ENCODE measurements around the gene ACE. TPM values are rescaled to one million over a fixed set of nuclear protein-coding genes. Genes with fewer than 3 reads are reported as not detected.

Gene ACE
- total RNA-seq, 1 donor from 2014 or later, result 1.0 TPM

DNA sequence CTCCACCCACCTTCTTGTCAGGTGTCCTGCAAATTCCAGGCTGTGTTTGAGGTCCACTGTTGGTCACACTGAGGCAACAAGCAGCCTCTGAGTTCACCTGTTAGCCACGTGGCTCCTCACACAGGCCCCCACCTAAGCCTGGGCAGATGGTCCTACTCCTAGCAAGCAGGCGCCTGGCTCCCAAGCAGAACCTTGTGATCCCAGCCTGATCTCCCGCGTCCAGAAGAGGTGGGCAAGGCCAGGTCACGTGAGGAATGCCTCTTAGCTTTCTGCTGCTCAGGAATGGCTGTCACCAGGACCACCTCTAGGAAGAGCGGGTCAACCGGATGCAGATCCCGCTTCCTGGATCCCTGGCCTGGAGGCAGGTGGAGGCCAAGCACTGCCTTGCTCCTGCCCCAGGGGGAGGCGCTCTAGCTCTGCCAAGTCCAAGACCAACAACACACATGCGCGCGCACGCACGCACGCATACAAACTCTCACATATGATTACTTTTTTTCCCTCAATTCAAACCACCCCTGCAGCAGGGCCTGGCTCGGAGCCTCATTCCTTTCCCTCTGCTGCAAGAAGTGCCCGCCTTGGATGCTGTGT, 40.2 kb upstream of the ACE start:
- no peaks in the 10 kb centered on the region for H3K36me3 ChIP-seq (ENCODE audit: insufficient read depth, low read length)
- H3K27me3 ChIP-seq (ENCODE audit: insufficient read depth, low read length), result no peaks in the 10 kb centered on the region
- no peaks in the 10 kb centered on the region for H3K27me3 Mint-ChIP-seq (ENCODE audit: low read depth, unreplicated experiment)
- peaks cover 32% of the 10 kb centered on the region for H3K4me1 ChIP-seq (ENCODE audit: insufficient read depth, low read length)
- peaks cover 16% of the 10 kb centered on the region for H3K4me1 Mint-ChIP-seq (ENCODE audit: low read depth, unreplicated experiment)
- no peaks in the 10 kb centered on the region for H3K36me3 Mint-ChIP-seq (ENCODE audit: low read depth, unreplicated experiment)
- H3K4me2 ChIP-seq (ENCODE audit: low read length), result no peak overlapping the region
- DNase-seq (ENCODE audit: low read depth) (no peak), FAIRE-seq (no peak)
- H3K4me3 Mint-ChIP-seq (ENCODE audit: unreplicated experiment), result no peak overlapping the region
- no peak overlapping the region for H3K27ac Mint-ChIP-seq (ENCODE audit: unreplicated experiment)
- H3K27ac ChIP-seq (ENCODE audit: low read depth, low read length), result no peak overlapping the region
- no peaks in the 10 kb centered on the region for H3K9me3 Mint-ChIP-seq (ENCODE audit: unreplicated experiment)
- no peaks in the 10 kb centered on the region for H3K9me3 ChIP-seq (ENCODE audit: insufficient read depth, low read depth, low read length)
- H3K9ac ChIP-seq (ENCODE audit: low read length), result no peak overlapping the region
- no peak overlapping the region for H2AFZ ChIP-seq (ENCODE audit: low read depth, low read length)
- H3K4me3 ChIP-seq (ENCODE audit: insufficient read depth, low read depth, low read length), result no peak overlapping the region
- H3K79me2 ChIP-seq (ENCODE audit: insufficient read depth, low read length), result no peaks in the 10 kb centered on the region
- H4K20me1 ChIP-seq (ENCODE audit: insufficient read depth, low read length), result peaks cover 7% of the 10 kb centered on the region
- TF ChIP-seq EZH2 (IDR thresholded peaks at IDR 0.05; ENCODE audit: insufficient read depth, low read length) (no peak), CTCF (IDR thresholded peaks at IDR 0.05; ENCODE audit: insufficient read depth, low read depth, low read length) (no peak)

DNA sequence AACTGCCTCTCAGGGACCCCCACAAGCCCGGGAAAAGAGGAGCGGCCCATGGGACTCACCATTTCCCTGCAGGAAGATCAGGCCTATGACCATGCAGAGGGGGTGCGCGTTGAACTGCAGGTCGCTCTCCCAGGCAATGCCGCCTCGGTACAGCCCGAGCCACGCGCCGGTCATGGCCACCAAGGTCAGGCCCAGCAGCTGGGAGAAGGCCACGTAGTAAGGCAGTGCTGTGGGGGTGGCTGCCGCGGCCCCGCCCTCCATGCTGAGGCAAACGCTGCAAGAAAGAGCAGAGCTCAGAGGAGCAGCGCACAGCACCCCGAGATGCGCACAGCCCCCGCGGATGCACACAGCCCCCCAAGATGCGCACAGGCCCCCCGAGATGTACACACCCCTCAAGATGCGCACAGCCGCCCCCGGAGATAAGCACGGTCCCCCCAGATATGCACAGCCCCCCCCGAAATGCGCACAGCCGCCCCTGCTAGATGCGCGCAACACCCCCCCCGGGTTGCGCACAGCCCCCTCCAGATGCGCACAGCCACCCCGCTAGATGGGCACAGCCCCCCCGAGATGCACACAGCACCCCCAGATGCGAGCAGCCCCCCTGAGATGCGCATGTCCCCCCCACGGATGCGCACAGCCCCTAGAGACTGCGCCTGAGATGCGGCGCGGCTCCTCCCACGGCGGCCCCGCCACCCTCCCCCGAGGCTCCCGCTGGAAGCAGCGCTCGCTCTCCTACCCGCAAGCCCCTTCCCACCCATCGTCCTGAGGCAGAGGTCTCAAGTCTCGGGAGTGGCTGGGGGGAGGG, 39.4 kb upstream of the ACE start:
- H3K79me2 ChIP-seq (ENCODE audit: insufficient read depth, low read length), result no peaks in the 10 kb centered on the region
- H3K9ac ChIP-seq (ENCODE audit: low read length), result no peak overlapping the region
- no peak overlapping the region for H3K4me3 ChIP-seq (ENCODE audit: insufficient read depth, low read depth, low read length)
- FAIRE-seq, result no peak
- TF ChIP-seq CTCF (IDR thresholded peaks at IDR 0.05; ENCODE audit: insufficient read depth, low read depth, low read length), result no peak
- no peak for TF ChIP-seq EZH2 (IDR thresholded peaks at IDR 0.05; ENCODE audit: insufficient read depth, low read length)
- H3K27ac Mint-ChIP-seq (ENCODE audit: unreplicated experiment), result no peak overlapping the region
- H3K9me3 Mint-ChIP-seq (ENCODE audit: unreplicated experiment), result no peaks in the 10 kb centered on the region
- H3K4me3 Mint-ChIP-seq (ENCODE audit: unreplicated experiment), result no peak overlapping the region
- no peaks in the 10 kb centered on the region for H3K27me3 ChIP-seq (ENCODE audit: insufficient read depth, low read length)
- DNase-seq (ENCODE audit: low read depth), result no peak
- no peaks in the 10 kb centered on the region for H3K27me3 Mint-ChIP-seq (ENCODE audit: low read depth, unreplicated experiment)
- no peaks in the 10 kb centered on the region for H3K36me3 Mint-ChIP-seq (ENCODE audit: low read depth, unreplicated experiment)
- H3K4me1 ChIP-seq (ENCODE audit: insufficient read depth, low read length), result peaks cover 25% of the 10 kb centered on the region
- peak overlapping the region; percentile 21 for H3K4me2 ChIP-seq (ENCODE audit: low read length)
- no peaks in the 10 kb centered on the region for H3K36me3 ChIP-seq (ENCODE audit: insufficient read depth, low read length)
- H3K4me1 Mint-ChIP-seq (ENCODE audit: low read depth, unreplicated experiment), result peaks cover 16% of the 10 kb centered on the region
- H2AFZ ChIP-seq (ENCODE audit: low read depth, low read length), result no peak overlapping the region
- H3K27ac ChIP-seq (ENCODE audit: low read depth, low read length), result no peak overlapping the region
- peaks cover 4% of the 10 kb centered on the region for H4K20me1 ChIP-seq (ENCODE audit: insufficient read depth, low read length)
- no peaks in the 10 kb centered on the region for H3K9me3 ChIP-seq (ENCODE audit: insufficient read depth, low read depth, low read length)

All from astrocyte (in vitro differentiated cells and primary cell).